HepG2 (cell line): ENCODE data around the gene CDX1. TPM values are rescaled to one million over a fixed set of nuclear protein-coding genes. Genes with fewer than 3 reads are reported as not detected.

Source experiments
- ATAC-seq: fragments of 200-7000 bp; cut with Tn5 transposase; 3 replicates; pipeline ENCODE4 v1.9.1; 2020; ENCODE audit warnings: mild to moderate bottlenecking, moderate library complexity
- BruUV-seq: library from RNA; stranded (reverse); fragments of 400-500 nt; replicated peaks from 2 replicates; lab custom pipeline; 2021; lab: Mats Ljungman, UMichigan
- CTCF ChIA-PET: fragments of 300-600 bp; formaldehyde crosslinking; extraction: SDS; loops from one replicate; lab custom pipeline; 2021; ENCODE audit warnings: low total read pairs, inconsistent platforms, low intra/inter-chr PET ratio; lab: Yijun Ruan, JAX
- POLR2A ChIA-PET: fragments of 350-600 bp; sonication (Branson Sonifier 250); formaldehyde crosslinking; loops from one replicate; lab custom pipeline; 2020; ENCODE audit warnings: antibody characterized with exemption, inconsistent platforms; lab: Yijun Ruan, JAX
- DNase-seq: peaks from one replicate; pipeline ENCODE4 v3.0.0-alpha.2; 2015; ENCODE audit warnings: low spot score
- FAIRE-seq: peaks from 3 replicates; lab custom pipeline; 2011; peaks lifted over from hg19 to GRCh38; lab: Jason Lieb, UNC
- H2AFZ ChIP-seq: one replicate; pipeline ENCODE4 v1.6.1; 2011; ENCODE audit warnings: low read length, inconsistent platforms
- H3K27ac ChIP-seq: fragments of 300-600 bp; 3 replicates; pipeline ENCODE4 v1.8.0; 2011; ENCODE audit warnings: mixed run types, mild to moderate bottlenecking, mixed read lengths, low read length, inconsistent platforms; ENCODE audit not compliant: insufficient read depth; ENCODE audit errors: extremely low read length
- H3K27me3 ChIP-seq, 2 experiments: fragments of 200-600 bp in 1 of 2; 2 replicates in 1 of 2; 3 replicates in 1 of 2; pipeline versions ENCODE4 v1.6.0 to v1.8.0; 2011; ENCODE audit warnings: low read length in 2 of 2, mild to moderate bottlenecking in 2 of 2, moderate library complexity in 2 of 2, inconsistent platforms in 1 of 2; ENCODE audit not compliant: insufficient read depth in 2 of 2, control insufficient read depth in 1 of 2
- H3K36me3 ChIP-seq, 2 experiments: fragments of 200-600 bp in 1 of 2; replicated peaks in 1 of 2; 2 replicates in 1 of 2; 3 replicates in 1 of 2; pipeline versions ENCODE4 v1.5.1 to v1.8.0; 2011; ENCODE audit warnings: low read length in 2 of 2, inconsistent platforms in 1 of 2; ENCODE audit not compliant: insufficient read depth in 2 of 2, control insufficient read depth in 1 of 2
- H3K4me1 ChIP-seq: 2 replicates; pipeline ENCODE4 v1.5.1; 2012; ENCODE audit warnings: low read length, inconsistent platforms; ENCODE audit not compliant: insufficient read depth
- H3K4me2 ChIP-seq: 2 replicates; pipeline ENCODE4 v1.6.0; 2011; ENCODE audit warnings: low read depth, low read length, inconsistent platforms
- H3K4me3 ChIP-seq, 3 experiments: fragments of 200-600 bp in 1 of 3; sonication (generic), shearing (Covaris generic) in 1 of 3; replicated peaks in 1 of 3; 2 replicates each; pipeline ENCODE4 v1.5.1; 2011 to 2016; ENCODE audit warnings: low read length in 3 of 3, inconsistent platforms in 2 of 3, low read depth in 2 of 3, mild to moderate bottlenecking in 2 of 3, control low read depth in 1 of 3, mixed read lengths in 1 of 3; ENCODE audit not compliant: insufficient read depth in 1 of 3
- H3K79me2 ChIP-seq: one replicate; pipeline ENCODE4 v1.6.1; 2011; ENCODE audit warnings: low read length, inconsistent platforms; ENCODE audit not compliant: insufficient read depth
- H3K9ac ChIP-seq: 2 replicates; pipeline ENCODE4 v1.6.0; 2011; ENCODE audit warnings: mild to moderate bottlenecking, low read depth, low read length, inconsistent platforms; ENCODE audit not compliant: insufficient read depth
- H3K9me3 ChIP-seq: 2 replicates; pipeline ENCODE4 v1.5.1; 2012; ENCODE audit warnings: mild to moderate bottlenecking, low read length
- H4K20me1 ChIP-seq: 2 replicates; pipeline ENCODE4 v1.6.0; 2011; ENCODE audit warnings: inconsistent platforms, mild to moderate bottlenecking, low read length, moderate library complexity; ENCODE audit not compliant: insufficient read depth
- AKNA ChIP-seq: sonication (generic); formaldehyde crosslinking; IDR thresholded peaks from 2 replicates; pipeline ENCODE4 v1.4.0; 2020; ENCODE audit warnings: missing genetic modification reagents, borderline replicate concordance
- HNF4G ChIP-seq, 2 experiments: sonication (generic) in 1 of 2; formaldehyde crosslinking in 1 of 2; IDR thresholded peaks; 2 replicates each; pipeline versions ENCODE4 v1.4.0 to v1.6.1; 2011 to 2020; ENCODE audit warnings: borderline replicate concordance in 2 of 2, low read depth in 2 of 2, mild to moderate bottlenecking in 2 of 2, low read length in 1 of 2, missing genetic modification reagents in 1 of 2, moderate library complexity in 1 of 2
- KLF11 ChIP-seq: IDR thresholded peaks from 2 replicates; pipeline ENCODE4 v1.6.1; 2016; ENCODE audit warnings: missing compliant biosample characterization
- ZNF350 ChIP-seq: sonication (generic); formaldehyde crosslinking; IDR thresholded peaks from 2 replicates; pipeline ENCODE4 v1.4.0; 2020; ENCODE audit warnings: mild to moderate bottlenecking, low read depth, missing genetic modification reagents, borderline replicate concordance
- ZNF720 ChIP-seq: sonication (generic); formaldehyde crosslinking; IDR thresholded peaks from 2 replicates; pipeline ENCODE4 v1.4.0; 2020; ENCODE audit warnings: missing genetic modification reagents
- WGBS: methylation state at CpG from one replicate; pipeline ENCODE4 v1.1.6; 2017; ENCODE audit warnings: low lambda C conversion rate; 5-methylcytosine and 5-hydroxymethylcytosine counted together
- in situ Hi-C: cut with HindIII; loops from 2 replicates; pipeline ENCODE4 v1.10.0; 2017; ENCODE audit warnings: low pct_unique_long_range_greater_than_20kb; ENCODE audit not compliant: extremely low pct_ligation_motif_present
- intact Hi-C: fragments of 100-400 bp; cut with micrococcal nuclease; formaldehyde crosslinking; loops from one replicate; pipeline ENCODE4 v1.10.0; 2022; ENCODE audit not compliant: unreplicated experiment
- polyA plus RNA-seq, 8 experiments: library from polyadenylated mRNA; depleted of rRNA in 3 of 8; stranded (reverse) in 7 of 8; unstranded in 1 of 8; fragments of >200 nt; fragmentation: Illumina TruSeq in 4 of 8; extraction: Trizol in 4 of 8; gene quantifications; 2 replicates each; pipeline versions ENCODE4 v1.2.1 to v1.2.3, GENCODE V29; 2011 to 2016; ENCODE audit warnings: low read depth in 4 of 8, missing spikeins in 1 of 8, mixed read lengths in 1 of 8; ENCODE audit not compliant: insufficient read depth in 1 of 8
- total RNA-seq, 5 experiments: library from RNA; depleted of rRNA; stranded (reverse); fragments of >200 nt; fragmentation: Illumina TruSeq; extraction: Trizol; gene quantifications; 2 replicates each; pipeline ENCODE4 v1.2.3, GENCODE V29; 2016; ENCODE audit warnings: low read depth in 1 of 5

Gene CDX1
- total and polyA plus RNA-seq, 2 of the 13 experiments (the other 11 are each of a cell fraction or from before 2014, with no cell fraction given): not detected

- H3K4me3 ChIP-seq: no peak overlapping the region
- peaks cover 18% of the 10 kb centered on the region for H3K4me1 ChIP-seq
- WGBS: 100% methylated on average over 1 of the region's 5 CpGs
- H3K9me3 ChIP-seq: no peaks in the 10 kb centered on the region
- FAIRE-seq: no peak
- no peaks in the 10 kb centered on the region for H3K36me3 ChIP-seq
- in situ Hi-C loops (loop anchor here (5.0 kb wide), 2 partner anchors 56 to 91 kb away; no protein-coding TSS in a partner anchor), intact Hi-C loops (loop anchor here (1.0 kb wide), 5 partner anchors 43 to 173 kb away; no protein-coding TSS in a partner anchor)
- no peak overlapping the region for H3K9ac ChIP-seq
- H3K79me2 ChIP-seq: no peaks in the 10 kb centered on the region
- H4K20me1 ChIP-seq: no peaks in the 10 kb centered on the region
- TF ChIP-seq ZNF720 (CRISPR knock-in tag) (no peak), KLF11 (CRISPR knock-in tag) (no peak), HNF4G (IDR thresholded peaks at IDR 0.05; ENCODE audit: borderline replicate concordance, low read depth, low read length) (no peak), HNF4G (CRISPR knock-in tag; IDR thresholded peaks at IDR 0.05; ENCODE audit: borderline replicate concordance, low read depth) (no peak), ZNF350 (CRISPR knock-in tag) (no peak), AKNA (CRISPR knock-in tag) (no peak)
- ATAC-seq: no peak
- ChIA-PET POLR2A (no interaction called here), CTCF (interaction anchor here (0.6 to 4.3 kb wide), 5 partner anchors 43 to 389 kb away, joined by 3 to 62 read pairs (median 8); no protein-coding TSS in a partner anchor)
- no peak overlapping the region for H3K4me2 ChIP-seq
- H2AFZ ChIP-seq: no peak overlapping the region
- BruUV-seq: no TSS peak
- peaks cover 3 to 55% of the 10 kb centered on the region in 2 experiments; a peak in 4 of 5 replicates for H3K27me3 ChIP-seq
- DNase-seq: no peak
- H3K27ac ChIP-seq: no peak overlapping the region
These were observed 52.1 kb downstream of the CDX1 start for GRCh38 chr5:150218693-150219035.
